ENCODE measurements around the gene STAC3.

The STAC3 gene

GRCh38 chr12:57254506-57255280 is 3.7 kb upstream of the STAC3 start:
- DNase-seq: no peak

GRCh38 chr12:57250541-57250940 is 446 bp downstream of the STAC3 start:
- no peak for DNase-seq

GRCh38 chr12:57248934-57249742 is 1.8 kb downstream of the STAC3 start:
- DNase-seq: no peak

DNA sequence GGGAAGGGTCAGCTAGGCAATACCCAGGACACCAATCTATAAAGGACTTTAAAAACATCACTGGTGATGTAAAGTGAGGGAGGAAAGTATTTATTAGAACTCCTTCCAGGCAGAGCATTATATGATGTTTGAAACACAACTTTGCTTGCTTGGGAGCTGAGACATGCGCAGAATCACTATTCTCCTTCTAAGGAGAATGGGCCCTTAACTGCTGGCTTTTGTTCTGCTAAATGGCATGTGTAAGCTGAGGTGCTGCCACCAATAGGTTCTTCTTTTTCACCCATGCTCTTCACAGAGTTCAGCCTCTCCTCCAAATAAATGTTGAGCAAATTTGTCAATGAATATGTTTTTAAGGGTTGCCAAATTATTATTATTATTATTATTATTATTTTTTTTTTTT is 3.9 kb downstream of the STAC3 start:
- no peak for DNase-seq

GRCh38 chr12:57244312-57244696 is 6.7 kb downstream of the STAC3 start:
- DNase-seq: no peak

- DNase-seq: peak; percentile 65
These were observed 7.3 kb downstream of the STAC3 start for GRCh38 chr12:57243521-57244311.

DNA sequence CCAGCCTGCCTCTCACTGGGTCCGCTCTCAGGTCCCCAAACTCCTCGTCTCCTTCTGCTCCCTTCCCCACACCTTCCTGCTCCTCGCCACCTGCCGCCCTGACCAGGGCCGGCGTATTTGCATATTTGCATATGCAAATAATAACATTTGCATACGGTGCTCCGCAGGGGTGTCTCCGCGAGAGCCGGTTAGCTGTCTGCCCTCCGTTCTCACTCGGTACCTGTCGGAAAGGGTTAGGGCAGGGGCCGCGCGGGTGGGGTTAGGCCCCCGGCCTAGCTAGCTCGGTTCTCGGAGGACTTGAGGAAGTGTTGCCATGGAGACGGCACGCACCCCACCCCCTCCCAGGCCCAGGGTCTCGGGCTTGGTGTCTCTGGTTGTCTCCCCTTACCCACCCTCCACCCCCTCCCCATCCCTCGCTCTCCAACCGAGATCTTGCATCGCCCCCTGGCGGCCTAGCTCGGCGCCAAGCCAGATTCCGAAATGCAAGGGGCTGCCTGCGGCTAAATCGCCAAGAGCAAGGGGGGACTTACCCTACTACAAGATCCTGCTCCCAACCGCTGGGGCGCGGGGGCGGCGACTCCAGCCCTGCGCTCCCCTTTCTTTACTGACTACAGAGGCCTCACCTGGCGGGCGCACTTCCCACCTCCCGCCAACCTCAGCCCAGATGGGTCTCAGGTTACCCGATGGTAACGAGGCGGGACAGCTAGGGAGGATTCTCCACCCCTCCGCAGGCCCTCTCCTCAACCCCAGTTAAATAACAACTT is 8.1 kb downstream of the STAC3 start:
- DNase-seq: peak; percentile 44

GRCh38 chr12:57242329-57242690 is 8.7 kb downstream of the STAC3 start:
- DNase-seq: no peak

DNA sequence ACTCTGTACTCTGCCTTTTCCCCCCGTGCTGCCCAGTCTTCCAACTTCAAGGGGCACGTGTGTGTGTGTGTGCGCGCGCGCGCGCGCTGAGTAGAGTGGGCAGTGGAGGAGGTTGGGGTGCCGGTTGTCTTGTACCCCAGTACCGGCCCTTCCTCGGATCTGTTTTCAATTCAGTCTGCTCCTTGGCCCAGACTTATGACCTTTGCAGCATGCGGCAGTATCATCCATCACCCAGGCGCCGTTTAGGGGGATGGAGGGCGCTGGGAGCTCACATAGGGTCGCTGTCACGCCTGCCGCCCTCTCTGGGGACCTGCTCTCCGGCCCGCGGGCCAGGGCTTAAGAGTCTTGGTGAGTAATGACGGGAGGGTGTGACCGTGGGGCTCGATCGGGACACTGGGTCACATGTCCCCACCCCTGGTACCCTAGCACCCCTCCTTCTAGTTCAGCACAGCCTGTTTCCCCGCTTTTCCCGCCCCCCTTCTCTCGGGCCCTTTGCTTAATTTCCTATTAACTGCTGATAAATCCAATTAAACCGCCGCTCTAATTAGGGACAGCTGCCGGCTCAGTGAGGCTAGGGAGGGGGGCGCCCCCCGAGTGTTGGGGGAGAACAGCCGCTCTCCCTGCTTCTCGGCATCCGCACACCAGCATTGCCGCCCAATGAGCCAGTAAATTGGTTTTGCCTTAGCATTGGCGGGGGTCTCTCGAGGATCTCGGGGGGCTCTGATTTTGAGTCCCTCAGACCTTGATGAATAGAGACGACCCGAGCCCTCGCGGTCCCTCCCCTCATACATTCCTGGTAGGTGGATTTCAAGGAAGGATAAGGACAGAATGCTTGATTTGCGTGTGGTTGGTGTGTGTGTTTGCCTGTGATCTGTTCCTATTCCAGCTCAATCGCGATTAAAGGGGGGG is 9.3 kb downstream of the STAC3 start:
- no peak for DNase-seq

- no peak for DNase-seq
These were observed 10.0 kb downstream of the STAC3 start for GRCh38 chr12:57240926-57241401.

- peak; percentile 75 for DNase-seq
These were observed 10.7 kb downstream of the STAC3 start for GRCh38 chr12:57240066-57240921.

DNA sequence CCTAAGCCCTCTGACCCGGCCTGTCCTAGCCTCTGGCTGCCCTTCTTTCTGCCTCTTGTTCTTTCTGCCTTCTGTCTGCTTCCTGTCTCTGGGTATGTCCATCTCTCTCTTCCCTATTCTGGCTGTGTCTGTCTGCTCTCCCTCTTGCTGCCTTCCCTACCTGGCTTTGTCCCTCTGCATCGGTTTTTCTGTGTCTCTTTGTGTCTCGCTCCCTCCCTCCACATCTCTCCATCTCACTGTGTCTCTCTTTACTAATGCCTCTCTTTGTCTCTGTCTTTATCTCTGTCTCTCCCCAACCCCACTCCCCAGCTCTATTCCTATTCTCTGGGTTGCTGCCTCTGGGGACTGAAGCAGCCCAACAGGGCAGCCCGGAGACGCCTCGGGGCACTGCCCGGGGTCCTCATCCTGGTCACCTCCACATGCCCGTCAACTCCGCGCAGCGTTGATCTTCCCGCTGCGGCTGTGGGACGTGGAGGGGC is 11.4 kb downstream of the STAC3 start:
- no peak for DNase-seq

GRCh38 chr12:57238854-57239554 is 12.0 kb downstream of the STAC3 start:
- peak; percentile 78 for DNase-seq

- DNase-seq: no peak
These were observed 12.8 kb downstream of the STAC3 start for GRCh38 chr12:57237932-57238853.

DNA sequence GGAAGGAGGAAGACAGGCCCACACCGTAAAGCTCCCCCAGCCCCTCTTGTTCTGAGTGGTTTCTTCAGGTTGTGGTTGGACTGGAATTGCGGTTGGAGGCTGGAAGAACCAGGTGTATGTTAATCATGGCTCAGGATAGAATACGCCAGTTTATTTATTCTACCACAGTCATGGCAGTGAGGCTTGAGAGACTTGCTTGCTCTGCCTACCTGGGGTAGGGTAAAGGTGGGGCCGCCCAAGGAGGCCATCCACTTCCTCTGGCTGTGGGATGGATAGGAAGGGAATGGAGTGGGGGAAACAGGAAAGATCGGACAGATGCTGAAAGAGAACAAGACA is 13.4 kb downstream of the STAC3 start:
- no peak for DNase-seq

DNA sequence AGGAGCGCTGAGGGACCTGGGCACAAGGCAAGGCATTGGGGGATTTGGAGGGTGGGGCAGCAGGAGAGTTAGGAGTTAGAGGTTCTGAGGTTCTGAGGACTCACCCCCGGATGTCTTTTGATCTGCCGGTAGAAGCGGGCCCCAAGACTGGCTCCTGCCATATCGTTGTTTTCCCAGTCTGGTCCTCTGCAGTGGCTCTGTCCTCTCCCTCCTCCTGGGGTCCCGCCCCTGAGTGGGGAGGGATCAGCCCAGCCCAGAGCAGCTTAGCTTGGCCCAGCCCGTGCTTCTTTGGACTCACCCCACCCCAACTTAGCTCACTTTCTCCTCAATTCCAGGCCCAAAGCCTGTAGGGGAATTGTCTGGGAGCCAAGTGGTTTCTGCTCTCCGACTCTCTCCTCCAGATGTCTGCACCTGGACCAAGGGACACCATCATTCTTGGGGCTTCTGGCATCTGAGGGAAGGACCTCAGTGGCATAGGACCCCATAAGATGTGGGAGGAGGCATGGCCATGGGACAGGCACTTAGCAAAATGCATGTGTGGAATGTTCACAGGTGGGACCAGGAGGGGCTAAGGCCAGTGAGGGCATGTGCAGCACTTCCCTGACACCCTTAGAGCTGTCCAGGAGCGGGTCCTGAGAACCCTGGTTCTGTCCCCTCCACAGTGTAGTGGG is 13.9 kb downstream of the STAC3 start:
- DNase-seq: no peak

DNA sequence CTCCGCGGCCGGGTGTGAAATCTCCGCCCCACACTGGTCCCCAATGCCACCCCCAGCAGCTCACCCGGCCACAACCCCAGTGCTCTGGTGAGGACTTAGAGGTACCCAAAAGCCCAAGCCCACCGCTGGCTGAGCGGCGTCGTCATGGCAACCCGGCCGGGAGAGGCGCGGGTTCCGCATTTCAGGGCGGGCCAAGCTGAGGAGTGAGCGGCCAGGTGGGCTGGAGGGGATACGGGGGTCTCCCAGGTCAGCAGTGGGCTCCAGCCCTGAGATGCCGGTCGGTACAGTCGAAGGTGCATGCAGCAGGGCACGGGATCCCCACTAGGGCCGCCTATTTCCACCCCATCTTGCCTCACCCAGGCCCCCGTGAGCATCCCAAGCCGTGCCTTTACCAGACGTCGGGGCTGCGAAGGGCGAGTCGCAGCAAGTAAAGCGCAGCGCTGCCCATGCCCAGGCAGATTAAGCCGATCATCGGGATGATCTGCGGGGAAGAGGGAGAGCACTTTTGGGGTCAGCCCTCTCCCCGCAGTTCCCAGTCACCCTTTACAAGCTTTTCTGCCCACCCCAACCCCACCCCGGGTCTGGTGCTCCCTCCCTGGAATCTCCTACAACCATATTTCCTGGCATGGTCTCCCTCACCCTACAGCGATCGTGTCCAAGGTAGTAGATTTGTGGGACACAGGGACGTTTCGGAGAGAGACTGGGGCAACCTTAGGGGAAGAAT is 14.6 kb downstream of the STAC3 start:
- DNase-seq: no peak
